Measurements from ENCODE around the gene SOD1.
"Not testable (repeated sequence)": the region's sequence is repeated elsewhere in the genome, so short reads cannot be mapped to it uniquely, and the experiment has no call there.

The SOD1 gene

DNA sequence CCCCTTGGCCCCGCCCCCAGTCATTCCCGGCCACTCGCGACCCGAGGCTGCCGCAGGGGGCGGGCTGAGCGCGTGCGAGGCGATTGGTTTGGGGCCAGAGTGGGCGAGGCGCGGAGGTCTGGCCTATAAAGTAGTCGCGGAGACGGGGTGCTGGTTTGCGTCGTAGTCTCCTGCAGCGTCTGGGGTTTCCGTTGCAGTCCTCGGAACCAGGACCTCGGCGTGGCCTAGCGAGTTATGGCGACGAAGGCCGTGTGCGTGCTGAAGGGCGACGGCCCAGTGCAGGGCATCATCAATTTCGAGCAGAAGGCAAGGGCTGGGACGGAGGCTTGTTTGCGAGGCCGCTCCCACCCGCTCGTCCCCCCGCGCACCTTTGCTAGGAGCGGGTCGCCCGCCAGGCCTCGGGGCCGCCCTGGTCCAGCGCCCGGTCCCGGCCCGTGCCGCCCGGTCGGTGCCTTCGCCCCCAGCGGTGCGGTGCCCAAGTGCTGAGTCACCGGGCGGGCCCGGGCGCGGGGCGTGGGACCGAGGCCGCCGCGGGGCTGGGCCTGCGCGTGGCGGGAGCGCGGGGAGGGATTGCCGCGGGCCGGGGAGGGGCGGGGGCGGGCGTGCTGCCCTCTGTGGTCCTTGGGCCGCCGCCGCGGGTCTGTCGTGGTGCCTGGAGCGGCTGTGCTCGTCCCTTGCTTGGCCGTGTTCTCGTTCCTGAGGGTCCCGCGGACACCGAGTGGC, at the start of gene SOD1:
Gene SOD1 (plus strand): TSS at position 158 of the 723 bp plus-strand sequence. CDS start 77 bp downstream, at position 235.
- DNase-seq = peak; percentile 93

DNA sequence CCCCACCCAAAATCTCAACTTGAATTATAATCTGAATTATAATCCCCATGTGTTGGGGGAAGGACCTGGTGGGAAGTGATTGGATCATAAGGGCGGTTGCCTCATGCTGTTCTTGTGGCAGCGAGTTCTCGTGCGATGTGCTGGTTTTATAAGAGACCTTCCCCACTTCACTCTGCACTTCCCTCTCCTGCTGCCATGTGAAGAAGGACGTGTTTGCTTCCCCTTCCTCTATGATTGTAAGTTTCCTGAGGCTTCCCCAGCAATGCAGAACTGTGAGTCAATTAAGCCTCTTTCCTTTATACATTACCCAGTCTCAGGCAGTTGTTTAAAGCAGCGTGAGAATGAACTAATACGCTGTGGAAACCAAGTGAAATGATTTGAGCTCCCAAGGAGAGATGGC, 48.0 kb upstream of the SOD1 start:
- no peak for DNase-seq

DNA sequence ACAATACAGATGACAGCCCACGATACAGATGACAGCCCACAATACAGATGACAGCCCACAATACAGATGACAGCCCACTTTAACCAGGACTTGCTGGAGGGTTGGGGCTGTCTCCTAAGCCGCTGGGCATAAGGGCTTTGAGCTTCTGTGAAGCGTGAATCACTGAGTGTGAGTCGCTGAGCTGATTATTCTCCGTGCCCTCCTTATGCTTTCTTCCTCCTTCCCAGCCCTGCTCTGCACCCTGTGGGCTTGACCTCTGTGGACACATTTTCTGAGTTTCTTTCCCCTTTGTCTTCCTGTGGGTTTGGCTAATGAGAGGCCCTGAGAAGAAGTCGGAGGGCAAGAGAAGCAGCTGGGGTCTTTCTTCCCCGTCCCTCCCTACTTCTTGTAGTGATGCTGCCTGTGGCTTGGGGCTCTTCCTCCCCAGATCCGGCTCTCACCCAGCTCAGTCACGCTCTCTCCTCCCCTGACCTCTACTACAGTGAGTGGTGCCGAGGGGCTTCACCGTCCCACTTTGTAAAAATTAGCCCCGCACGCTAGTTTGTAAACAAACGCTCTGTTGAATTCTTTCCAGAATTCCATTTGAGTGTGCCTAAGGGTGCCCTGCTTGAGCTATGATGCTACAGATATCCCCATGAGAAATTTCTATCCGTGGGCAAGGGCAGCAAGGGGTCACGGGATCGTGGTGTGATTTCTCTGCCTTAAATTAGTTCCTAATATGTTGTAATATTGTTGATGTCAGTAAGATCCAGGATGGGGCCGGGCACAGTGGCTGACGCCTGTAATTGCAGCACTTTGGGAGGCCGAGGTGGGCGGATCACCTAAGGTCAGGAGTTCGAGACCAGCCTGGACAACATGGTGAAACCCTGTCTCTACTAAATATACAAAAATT, 46.4 kb upstream of the SOD1 start:
- peak; percentile 22 for DNase-seq

DNA sequence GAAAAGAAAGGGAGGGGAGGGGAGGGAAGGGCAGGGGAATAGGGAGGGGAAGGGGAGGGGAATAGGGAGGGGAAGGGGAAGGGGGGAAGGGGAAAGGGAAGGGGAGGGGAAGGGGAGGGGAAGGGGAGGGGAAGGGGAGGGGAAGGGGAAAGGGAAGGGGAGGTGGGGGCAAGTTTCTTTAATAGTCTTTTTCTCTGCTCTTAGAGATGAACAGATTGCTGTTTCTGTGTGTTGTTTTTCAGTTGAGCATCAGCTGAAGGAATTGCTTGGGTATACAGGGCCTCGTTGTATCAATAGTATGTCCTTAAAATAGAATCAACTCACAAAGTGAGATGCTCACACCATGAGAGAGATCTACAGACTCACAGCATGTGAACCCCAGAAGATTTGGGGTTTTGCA, 44.8 kb upstream of the SOD1 start:
- no peak for DNase-seq

DNA sequence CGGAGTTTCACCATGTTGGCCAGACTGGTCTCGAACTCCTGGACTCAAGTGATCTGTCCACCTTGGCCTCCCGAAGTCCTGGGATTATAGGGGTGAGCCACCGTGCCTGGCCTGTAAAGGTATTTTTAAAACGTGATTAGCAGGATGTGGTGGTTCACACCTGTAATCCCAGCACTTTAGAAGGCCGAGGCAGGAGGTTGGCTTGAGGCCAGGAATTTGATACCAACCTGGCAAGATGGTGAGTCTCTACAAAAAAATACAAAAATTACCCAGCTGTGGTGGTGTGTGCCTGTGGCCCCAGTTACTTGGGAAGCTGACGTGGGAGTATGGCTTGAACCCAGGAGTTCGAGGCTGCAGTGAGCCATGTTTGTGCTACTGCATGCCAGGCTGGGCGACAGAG, 43.3 kb upstream of the SOD1 start:
- DNase-seq = no peak

DNA sequence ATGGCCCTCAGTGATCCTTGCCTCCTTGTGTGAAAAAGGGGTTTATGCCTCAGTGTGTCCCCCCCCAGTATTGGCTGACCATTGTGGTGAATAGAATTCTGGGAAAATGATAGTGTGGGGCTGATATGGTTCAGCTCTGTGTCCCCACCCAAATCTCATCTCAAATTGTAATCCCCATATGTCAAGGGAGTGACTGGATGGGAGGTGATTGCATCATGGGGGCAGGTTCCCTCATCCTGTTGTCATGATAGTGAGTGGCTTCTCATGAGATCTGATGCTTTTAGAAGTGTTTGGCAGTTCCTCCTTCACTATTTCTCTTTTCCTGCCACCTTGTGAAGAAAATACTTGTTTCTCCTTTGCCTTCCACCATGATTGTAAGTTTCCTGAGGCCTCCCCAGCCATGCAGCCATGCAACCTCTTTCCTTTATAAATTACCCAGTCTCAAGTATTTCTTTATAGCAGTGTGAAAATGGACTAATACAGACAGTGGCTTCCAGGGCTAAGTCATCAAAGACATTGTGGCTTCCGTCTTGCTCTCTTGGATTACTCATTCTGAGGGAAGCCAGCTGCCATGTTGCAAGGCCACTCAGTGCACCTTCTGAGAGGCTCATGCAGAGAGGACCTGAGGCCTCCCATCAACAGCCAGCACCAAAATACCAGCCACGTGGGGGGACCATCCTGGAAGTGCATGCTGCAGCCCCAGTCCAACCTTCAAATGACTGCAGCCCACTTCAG, 40.6 kb upstream of the SOD1 start:
- no peak for DNase-seq

DNA sequence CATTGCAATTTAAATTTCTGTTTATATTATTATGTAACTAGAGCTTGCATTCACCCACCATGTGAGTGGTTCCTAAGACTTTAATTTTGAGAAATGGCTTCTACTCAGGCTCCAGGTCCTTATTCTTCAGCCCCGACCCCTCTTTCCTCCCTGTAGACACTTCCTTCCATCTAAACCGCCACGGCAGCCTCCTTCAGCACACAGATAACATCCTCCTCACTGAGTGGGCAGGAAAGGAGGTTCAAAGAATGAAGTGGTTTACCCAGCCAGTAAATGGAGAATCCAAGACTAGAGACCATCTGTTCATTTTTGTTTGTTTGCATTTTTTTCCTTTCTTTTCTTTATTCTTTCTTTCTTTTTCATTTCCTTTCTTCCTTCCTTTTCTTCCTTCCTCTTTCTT, 37.1 kb upstream of the SOD1 start:
- DNase-seq = no peak

DNA sequence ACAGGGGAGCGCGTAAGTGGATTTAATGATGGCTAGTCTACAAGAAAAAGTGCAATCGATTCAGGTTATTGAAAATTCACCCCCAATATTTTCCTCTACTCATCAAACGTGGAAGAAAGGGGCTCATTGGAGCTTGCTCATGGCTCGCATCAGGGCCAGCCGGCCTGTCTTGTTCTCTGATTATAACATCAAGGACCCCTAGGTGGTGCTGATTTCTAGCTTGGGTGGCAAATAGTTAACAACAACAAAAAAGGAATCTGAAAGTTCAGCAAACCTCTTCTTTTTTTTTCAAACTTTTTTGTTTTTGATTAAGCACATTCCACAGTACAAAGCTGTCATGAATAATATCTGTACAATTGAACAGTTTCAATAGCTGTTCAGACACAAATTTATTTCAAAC, 35.8 kb upstream of the SOD1 start:
- no peak for DNase-seq

DNA sequence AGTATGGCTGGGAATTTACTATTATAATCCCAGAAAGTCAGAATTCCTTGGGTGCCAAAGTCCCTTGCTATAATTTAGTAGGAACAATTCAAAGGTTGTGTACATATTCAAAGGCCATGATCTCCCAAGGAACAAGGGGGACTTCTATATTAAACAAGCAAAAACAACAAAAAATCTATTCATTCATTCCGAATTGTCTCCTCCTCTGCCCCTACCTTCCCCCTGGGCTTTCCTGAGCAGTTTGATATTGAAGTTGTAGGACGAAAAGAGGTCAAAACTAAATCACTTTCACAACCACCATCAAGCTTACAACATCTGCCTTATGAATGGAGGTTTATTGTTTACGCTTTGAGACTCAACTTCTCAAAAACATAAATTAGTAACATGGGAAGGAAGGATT, 35.3 kb upstream of the SOD1 start:
- DNase-seq = no peak

DNA sequence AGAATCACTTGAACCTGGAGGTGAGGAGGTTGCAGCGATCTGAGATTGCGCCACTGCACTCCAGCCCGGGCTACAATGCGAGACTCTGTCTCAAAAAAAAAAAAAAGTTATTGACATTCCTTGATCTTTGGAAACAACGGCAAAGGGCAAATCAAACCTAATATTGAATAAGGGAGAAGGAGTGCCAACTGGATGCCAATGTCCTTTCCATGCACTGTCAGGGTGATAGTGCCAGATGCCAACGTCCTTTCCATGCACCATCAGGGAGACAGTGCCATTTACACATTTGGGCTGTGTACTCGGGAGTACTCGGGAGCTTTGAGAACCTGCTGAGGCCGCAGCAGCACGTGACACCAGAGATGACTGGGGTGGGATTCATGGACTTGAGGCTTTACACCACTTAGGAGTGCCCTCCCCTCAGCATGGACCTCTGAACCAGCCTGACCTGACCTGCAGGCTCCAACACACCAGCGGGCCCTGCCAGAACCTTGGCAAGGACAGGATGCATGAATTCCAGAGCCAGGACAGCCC, 34.5 kb upstream of the SOD1 start:
- no peak for DNase-seq

DNA sequence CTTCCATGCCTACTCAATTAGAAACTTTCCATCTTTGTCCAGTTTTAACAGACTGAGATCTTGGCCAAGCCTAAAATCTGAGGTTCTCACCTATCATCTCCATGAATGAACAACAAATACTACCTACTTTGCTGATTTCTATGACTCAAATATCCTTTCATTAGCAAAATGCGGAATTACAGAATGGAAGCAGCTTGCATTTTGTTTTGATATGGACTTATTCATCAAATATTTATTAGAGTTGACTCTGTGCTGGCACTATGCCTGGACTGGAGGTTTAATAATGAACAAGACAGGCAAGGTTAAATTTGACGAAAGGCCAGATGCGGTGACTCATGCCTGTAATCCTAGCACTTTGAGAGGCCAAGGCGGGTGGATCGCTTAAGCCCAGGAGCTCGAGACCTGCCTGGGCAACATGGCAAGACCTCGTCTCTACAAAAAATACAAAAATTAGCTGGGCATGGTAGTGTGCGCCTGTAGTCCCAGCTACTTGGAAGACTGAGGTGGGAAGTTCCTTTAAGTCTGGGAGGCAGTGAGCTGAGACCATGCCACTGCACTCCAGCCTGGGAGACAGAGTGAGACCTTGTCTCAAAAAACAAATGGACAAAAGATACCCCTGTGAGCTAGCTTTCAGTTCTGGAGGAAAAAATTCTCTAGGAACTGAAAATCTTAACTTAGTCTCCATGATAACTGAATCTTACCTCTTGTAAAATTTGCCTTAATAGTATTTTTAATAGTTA, 29.4 kb upstream of the SOD1 start:
- DNase-seq = peak; percentile 92

DNA sequence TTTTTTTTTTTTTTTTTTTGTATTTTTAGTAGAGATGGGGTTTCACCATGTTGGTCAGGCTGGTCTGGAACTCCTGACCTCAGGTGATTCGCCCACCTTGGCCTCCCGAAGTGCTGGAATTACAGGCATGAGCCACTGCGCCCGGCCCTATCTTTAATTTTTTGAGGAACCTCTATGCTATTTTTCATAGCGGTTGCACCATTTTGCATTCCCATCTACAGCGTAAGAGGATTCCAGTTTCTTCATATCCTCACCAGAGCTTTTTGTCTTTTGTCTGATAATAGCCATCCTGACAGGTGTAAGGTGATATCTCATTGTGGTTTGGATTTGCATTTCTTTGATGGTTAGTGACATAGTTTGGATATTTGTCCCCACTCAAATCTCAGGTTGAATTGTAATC, 27.6 kb upstream of the SOD1 start:
- not testable (repeated sequence) for DNase-seq

DNA sequence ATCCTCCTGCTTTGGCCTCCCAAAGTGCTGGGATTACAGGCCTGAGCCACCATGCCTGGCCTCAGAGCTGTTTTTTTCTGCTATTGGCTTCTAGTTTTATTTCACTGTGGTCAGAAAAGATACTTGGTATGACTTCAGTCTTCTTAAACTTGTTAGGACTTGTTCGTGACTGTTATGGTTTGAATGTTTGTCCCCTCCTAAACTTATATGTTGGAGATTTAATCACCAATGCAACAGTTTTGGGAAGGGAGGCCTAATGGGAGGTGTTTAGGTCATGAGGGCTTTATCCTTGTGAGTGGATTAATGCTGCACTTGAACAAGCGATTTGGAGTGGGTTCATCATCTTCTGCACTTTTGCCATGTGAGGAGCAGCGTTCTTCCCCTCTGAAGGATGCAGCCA, 24.5 kb upstream of the SOD1 start:
- no peak for DNase-seq

DNA sequence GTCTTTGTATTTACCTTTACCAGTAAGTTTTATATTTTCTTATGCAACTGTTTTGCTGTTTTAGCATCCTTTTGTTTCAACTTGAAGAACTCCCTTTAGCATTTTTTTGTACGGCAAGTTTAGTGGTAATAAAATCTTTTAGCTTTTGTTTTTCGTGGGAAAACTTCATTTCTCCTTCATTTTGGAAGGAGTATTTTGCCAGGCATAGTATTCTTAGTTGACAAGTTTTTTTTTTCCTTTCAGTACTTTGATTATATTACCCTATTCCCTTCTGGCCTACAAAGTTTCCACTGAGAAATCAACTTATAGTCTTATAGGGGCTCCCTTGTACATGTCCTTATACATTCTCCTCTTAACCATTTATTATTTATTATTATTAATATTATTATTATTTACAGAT, 22.6 kb upstream of the SOD1 start:
- DNase-seq = no peak

DNA sequence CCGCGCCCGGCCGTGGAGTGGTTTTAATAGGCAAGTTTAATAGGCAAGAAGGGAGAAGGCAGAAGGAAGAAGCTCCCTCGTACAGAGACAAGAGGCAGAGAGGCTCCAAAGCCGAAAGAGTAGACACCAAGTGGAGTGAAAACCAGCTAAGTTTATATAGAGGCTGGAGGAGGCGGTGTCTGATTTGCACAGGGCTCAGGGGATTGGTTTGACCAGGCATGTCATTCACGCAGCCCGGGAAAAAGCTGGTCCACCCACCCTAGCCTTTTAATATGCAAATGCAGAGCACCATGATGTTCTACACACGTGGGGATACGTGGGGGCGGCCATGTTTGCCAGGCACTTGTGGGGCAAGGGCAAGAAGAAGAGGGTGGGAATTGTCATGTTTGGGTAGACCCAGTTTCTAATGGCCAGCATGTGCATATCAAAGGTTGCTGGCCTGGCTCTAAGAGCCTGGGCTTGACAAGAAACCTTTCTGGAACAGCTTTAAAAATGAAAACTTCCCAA, 18.0 kb upstream of the SOD1 start:
- no peak for DNase-seq

DNA sequence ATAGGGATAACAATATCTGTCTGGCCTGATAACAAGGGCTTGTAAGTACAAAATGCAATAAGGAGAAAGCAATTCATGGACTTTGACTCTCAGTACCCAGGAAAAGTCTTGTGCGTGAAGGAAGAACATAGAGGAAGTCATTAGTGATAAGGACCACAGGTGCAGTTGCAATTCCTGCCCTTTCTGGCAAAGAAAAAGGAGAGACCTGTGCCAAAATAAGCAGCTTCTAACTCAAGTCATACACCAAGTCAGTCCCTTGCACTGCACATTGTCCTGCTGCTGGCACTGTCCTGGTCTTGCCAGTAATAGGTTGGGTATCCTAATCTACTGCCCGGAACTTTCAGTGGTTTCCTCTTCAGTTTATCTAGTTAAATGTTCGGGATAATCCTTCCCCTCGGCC, 14.8 kb upstream of the SOD1 start:
- no peak for DNase-seq

DNA sequence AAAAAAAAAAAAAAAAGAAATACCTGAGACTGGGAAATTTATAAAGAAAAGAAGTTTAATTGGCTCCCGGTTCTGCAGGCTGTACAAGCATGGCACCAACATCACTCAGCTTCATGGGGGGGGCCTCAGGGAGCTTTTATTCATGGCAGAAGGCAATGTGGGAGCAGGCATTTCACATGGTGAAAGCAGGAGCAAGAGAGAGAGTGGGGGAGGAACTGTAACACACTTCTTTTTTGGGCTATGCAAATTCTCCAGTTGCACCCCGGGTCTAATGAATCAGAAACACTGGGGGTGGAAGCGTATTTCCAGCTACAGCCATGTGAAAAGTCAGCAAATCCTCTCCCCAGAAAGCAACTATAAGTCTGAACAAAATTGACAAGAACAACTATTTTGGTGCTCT, 11.8 kb upstream of the SOD1 start:
- no peak for DNase-seq

DNA sequence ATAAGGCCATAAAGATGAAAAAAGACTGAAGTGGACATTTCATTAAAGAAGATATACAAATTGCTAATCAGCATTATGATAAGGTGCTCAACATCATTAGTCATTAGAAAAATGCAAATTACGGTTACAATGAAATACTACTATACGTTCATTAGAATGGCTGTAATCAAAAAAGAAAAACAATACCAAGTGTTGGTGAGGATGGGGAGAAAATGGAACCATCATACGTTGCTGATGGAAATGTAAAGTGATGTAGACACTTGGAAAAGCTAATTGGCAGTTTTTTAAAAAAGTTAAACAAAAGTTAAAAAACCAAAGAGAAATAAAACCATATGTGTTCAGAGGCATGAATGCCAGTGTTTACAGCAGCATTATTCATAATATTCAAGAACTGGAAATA, 8.6 kb upstream of the SOD1 start:
- no peak for DNase-seq

DNA sequence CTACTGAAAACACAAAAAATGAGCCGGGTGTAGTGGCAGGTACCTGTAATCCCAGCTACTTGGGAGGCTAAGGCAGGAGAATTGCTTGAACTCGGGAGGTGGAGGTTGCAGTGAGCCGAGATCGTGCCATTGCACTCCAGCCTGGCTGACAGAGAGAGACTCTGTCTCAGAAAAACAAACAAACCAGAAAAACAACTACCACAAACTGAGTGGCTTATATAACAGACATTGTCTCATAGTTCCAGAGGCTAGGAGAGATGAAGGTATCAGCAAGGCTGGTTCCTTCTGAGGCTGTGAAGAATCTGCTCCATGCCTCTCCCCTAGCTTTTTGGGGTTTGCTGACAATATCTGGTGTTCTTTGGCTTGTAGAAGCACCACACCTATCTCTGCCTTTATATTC, 8.0 kb upstream of the SOD1 start:
- not testable (repeated sequence) for DNase-seq

DNA sequence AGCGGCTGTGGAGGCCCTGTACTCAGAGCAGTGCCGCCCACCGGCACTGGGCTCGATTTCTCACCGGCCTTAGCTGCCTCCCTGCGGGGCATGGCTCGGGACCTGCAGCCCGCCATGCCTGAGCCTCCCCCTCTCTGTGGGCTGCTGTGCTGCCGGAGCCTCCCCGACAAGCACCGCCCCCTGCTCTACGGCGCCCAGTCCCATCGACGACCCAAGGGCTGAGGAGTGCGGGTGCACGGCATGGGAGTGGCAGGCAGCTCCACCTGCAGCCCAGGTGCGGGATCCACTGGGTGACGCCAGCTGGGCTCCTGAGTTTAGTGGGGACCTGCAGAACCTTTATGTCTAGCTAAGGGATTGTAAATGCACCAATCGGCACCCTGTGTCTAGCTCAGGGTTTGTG, 5.2 kb upstream of the SOD1 start:
- no peak for DNase-seq

DNA sequence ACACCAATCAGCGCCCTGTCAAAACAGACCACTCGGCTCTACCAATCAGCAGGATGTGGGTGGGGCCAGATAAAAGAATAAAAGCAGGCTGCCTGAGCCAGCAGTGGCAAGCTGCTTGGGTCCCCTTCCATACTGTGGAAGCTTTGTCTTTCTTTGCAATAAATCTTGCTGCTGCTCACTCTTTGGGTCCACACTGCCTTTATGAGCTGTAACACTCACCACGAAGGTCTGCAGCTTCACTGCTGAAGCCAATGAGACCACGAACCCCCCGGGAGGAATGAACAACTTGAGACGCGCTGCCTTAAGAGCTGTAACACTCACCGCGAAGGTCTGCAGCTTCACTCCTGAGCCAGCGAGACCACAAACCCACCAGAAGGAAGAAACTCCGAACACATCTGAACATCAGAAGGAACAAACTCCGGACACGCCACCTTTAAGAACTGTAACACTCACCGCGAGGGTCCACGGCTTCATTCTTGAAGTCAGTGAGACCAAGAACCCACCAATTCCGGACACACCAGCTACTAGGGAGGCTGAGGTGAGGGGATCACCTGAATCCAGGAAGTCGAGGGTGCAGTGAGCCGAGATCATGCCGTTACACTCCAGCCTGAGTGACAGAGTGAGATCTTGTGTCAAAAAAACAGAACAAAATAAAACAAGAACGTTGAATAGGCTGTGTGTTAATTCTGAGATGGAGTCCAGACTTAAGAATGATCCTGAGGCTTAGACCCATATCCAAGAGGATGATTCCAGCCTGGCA, 4.5 kb upstream of the SOD1 start:
- not testable (repeated sequence) for DNase-seq

All from fibroblast of skin of right quadriceps (primary cell).